OCI-LY1 (cell line): ENCODE data around the gene TMEM213.

Experiments
- H2AFZ ChIP-seq: fragments of 200-600 bp; sonication (generic), shearing (Covaris generic); 2 replicates; pipeline ENCODE4 v1.6.0; 2014; ENCODE audit warnings: antibody characterized with exemption, mild to moderate bottlenecking, low read length
- H3F3A ChIP-seq: fragments of 200-600 bp; sonication (generic), shearing (Covaris generic); 2 replicates; pipeline ENCODE4 v1.6.0; 2014; ENCODE audit warnings: mild to moderate bottlenecking, antibody characterized with exemption, low read length, moderate library complexity; ENCODE audit not compliant: insufficient read depth
- H3K27ac ChIP-seq: fragments of 200-600 bp; sonication (generic); 2 replicates; pipeline ENCODE4 v1.5.1; 2014; ENCODE audit warnings: low read length, mixed run types, mild to moderate bottlenecking, low read depth; ENCODE audit not compliant: poor library complexity, severe bottlenecking
- H3K27me3 ChIP-seq: fragments of 200-600 bp; sonication (generic); 2 replicates; pipeline ENCODE4 v1.6.0; 2014; ENCODE audit warnings: antibody characterized with exemption, mild to moderate bottlenecking, low read length, moderate library complexity; ENCODE audit not compliant: insufficient read depth
- H3K36me3 ChIP-seq: fragments of 200-600 bp; sonication (generic); 2 replicates; pipeline ENCODE4 v1.6.1; 2014; ENCODE audit warnings: mild to moderate bottlenecking, antibody characterized with exemption, low read length, moderate library complexity, mixed read lengths; ENCODE audit not compliant: insufficient read depth
- H3K4me1 ChIP-seq: fragments of 200-600 bp; sonication (generic); 2 replicates; pipeline ENCODE4 v1.5.1; 2014; ENCODE audit warnings: mild to moderate bottlenecking, low read length, moderate library complexity; ENCODE audit not compliant: insufficient read depth, severe bottlenecking
- H3K4me2 ChIP-seq: fragments of 200-600 bp; sonication (generic), shearing (Covaris generic); 2 replicates; pipeline ENCODE4 v1.6.1; 2014; ENCODE audit warnings: low read length
- H3K4me3 ChIP-seq: fragments of 200-600 bp; sonication (generic); 2 replicates; pipeline ENCODE4 v1.5.1; 2014; ENCODE audit warnings: low read length, low read depth, mild to moderate bottlenecking, mixed read lengths; ENCODE audit not compliant: poor library complexity, severe bottlenecking
- H3K79me2 ChIP-seq: fragments of 200-600 bp; shearing (Covaris generic); 2 replicates; pipeline ENCODE4 v1.6.1; 2016; ENCODE audit warnings: mixed run types, low read length, mixed read lengths; ENCODE audit not compliant: insufficient read depth
- H3K9ac ChIP-seq: fragments of 200-600 bp; sonication (generic), shearing (Covaris generic); 2 replicates; pipeline ENCODE4 v1.6.1; 2014; ENCODE audit warnings: mild to moderate bottlenecking, low read length, mixed read lengths
- H3K9me2 ChIP-seq: fragments of 200-600 bp; sonication (generic), shearing (Covaris generic); 2 replicates; pipeline ENCODE4 v1.6.1; 2014; ENCODE audit warnings: low read depth, mild to moderate bottlenecking, low read length, mixed read lengths
- H3K9me3 ChIP-seq: fragments of 200-600 bp; shearing (Covaris generic); 2 replicates; pipeline ENCODE4 v1.6.1; 2014; ENCODE audit warnings: low read length, mixed read lengths
- H4K20me1 ChIP-seq: fragments of 200-600 bp; sonication (generic), shearing (Covaris generic); 2 replicates; pipeline ENCODE4 v1.6.0; 2016; ENCODE audit warnings: mild to moderate bottlenecking, low read length; ENCODE audit not compliant: insufficient read depth
- CTCF ChIP-seq: fragments of 200-600 bp; sonication (generic), shearing (Covaris generic); IDR thresholded peaks from 2 replicates; pipeline ENCODE4 v1.5.1; 2017; ENCODE audit warnings: mild to moderate bottlenecking, antibody characterized with exemption, low read length, moderate library complexity, mixed read lengths
- EZH2 ChIP-seq: fragments of 200-600 bp; sonication (generic), shearing (Covaris generic); IDR thresholded peaks from 2 replicates; pipeline ENCODE4 v1.8.0; 2017; ENCODE audit warnings: borderline replicate concordance, mixed run types, mild to moderate bottlenecking, antibody characterized with exemption, low read length, moderate library complexity, mixed read lengths

TMEM213 gene

GRCh38 chr7:138822867-138823535 lies 25.2 kb downstream of the TMEM213 start:
- no peak overlapping the region for H2AFZ ChIP-seq
- H3K79me2 ChIP-seq = no peaks in the 10 kb centered on the region
- H3K4me3 ChIP-seq = no peak overlapping the region
- H3K9me3 ChIP-seq = no peaks in the 10 kb centered on the region
- no peak overlapping the region for H3K9ac ChIP-seq
- no peaks in the 10 kb centered on the region for H4K20me1 ChIP-seq
- H3K4me2 ChIP-seq = no peak overlapping the region
- no peak overlapping the region for H3K27ac ChIP-seq
- H3K4me1 ChIP-seq = no peaks in the 10 kb centered on the region
- TF ChIP-seq EZH2 (no peak), CTCF (no peak)
- no peaks in the 10 kb centered on the region for H3K27me3 ChIP-seq
- H3K36me3 ChIP-seq = no peaks in the 10 kb centered on the region
- H3K9me2 ChIP-seq = no peaks in the 10 kb centered on the region
- no peaks in the 10 kb centered on the region for H3F3A ChIP-seq

GRCh38 chr7:138825049-138825721 lies 27.4 kb downstream of the TMEM213 start:
- Histone ChIP-seq H3K27me3 (no peaks in the 10 kb centered on the region), H3K79me2 (no peaks in the 10 kb centered on the region), H3K9me2 (no peaks in the 10 kb centered on the region), H2AFZ (no peak overlapping the region), H3K9me3 (no peaks in the 10 kb centered on the region), H4K20me1 (no peaks in the 10 kb centered on the region), H3K27ac (no peak overlapping the region), H3K9ac (no peak overlapping the region), H3K36me3 (no peaks in the 10 kb centered on the region), H3K4me2 (no peak overlapping the region), H3K4me1 (no peaks in the 10 kb centered on the region), H3K4me3 (no peak overlapping the region), H3F3A (no peaks in the 10 kb centered on the region)
- TF ChIP-seq EZH2 (no peak), CTCF (no peak)

- Histone ChIP-seq H3K4me1 (no peaks in the 10 kb centered on the region), H3K36me3 (no peaks in the 10 kb centered on the region), H4K20me1 (no peaks in the 10 kb centered on the region), H3K9me3 (no peaks in the 10 kb centered on the region), H3K9me2 (no peaks in the 10 kb centered on the region), H3K79me2 (no peaks in the 10 kb centered on the region), H3K27me3 (no peaks in the 10 kb centered on the region), H3K9ac (no peak overlapping the region), H3F3A (no peaks in the 10 kb centered on the region), H3K4me2 (no peak overlapping the region), H3K27ac (no peak overlapping the region), H3K4me3 (no peak overlapping the region), H2AFZ (no peak overlapping the region)
- TF ChIP-seq EZH2 (no peak), CTCF (no peak)
These were observed 30.5 kb downstream of the TMEM213 start for GRCh38 chr7:138828302-138828701.
